GM10266 (cell line): Measurements from ENCODE around the gene SMG5.

Experiments used
- DNase-seq: peaks from one replicate; pipeline ENCODE4 v3.0.0; 2012; ENCODE audit errors: extremely low spot score
- TF ChIP-seq, protein P1 (sequence below): IDR thresholded peaks from 2 replicates; pipeline ENCODE4 v1.5.1; 2012; ENCODE audit warnings: mild to moderate bottlenecking, low read depth; ENCODE audit not compliant: control insufficient read depth, insufficient read depth; ENCODE audit errors: missing control alignments

Gene SMG5

DNA sequence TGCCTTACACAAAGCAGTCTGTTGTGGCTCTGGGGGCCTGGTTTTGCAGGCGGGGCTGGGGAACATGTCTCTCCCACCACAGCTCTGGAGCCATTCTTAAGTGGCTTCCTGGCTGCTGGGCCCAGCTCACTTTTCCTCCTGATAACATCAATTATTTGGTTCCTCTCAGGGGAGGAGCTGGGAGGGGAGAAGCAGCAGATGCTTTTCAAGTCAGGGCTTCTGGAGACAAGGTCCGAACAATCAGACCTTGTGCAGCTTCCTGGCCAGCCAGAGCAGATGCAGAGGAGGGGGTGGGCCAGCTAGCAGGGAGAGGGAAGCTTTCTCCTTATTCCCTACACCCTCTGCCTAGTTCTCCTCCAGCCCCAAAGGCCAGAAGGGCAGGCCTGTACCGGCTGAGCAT is 31.1 kb downstream of the SMG5 start:
- no peak for DNase-seq
- TF ChIP-seq, protein P1, sequence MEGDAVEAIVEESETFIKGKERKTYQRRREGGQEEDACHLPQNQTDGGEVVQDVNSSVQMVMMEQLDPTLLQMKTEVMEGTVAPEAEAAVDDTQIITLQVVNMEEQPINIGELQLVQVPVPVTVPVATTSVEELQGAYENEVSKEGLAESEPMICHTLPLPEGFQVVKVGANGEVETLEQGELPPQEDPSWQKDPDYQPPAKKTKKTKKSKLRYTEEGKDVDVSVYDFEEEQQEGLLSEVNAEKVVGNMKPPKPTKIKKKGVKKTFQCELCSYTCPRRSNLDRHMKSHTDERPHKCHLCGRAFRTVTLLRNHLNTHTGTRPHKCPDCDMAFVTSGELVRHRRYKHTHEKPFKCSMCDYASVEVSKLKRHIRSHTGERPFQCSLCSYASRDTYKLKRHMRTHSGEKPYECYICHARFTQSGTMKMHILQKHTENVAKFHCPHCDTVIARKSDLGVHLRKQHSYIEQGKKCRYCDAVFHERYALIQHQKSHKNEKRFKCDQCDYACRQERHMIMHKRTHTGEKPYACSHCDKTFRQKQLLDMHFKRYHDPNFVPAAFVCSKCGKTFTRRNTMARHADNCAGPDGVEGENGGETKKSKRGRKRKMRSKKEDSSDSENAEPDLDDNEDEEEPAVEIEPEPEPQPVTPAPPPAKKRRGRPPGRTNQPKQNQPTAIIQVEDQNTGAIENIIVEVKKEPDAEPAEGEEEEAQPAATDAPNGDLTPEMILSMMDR: no peak

DNA sequence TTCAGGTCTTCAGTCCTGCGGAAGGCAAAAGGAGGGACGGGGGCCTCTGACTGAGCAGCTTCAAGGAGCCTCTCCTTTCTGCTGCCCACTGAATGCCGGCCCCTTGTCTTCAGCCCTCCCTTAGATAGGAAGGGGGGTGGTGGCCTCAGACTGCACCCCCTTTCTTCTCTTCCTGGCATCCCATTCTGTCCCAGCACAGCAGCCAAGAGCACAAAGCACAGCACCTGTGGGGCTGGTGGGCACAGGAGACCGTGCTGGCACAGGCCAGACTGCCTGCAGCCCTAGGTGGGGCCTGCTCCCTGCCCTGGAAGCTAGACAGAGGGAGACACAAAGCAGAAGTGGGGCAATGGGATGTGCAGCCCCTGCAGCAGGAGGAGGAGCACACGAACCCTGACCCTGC is 33.0 kb downstream of the SMG5 start:
- TF ChIP-seq, protein P1: no peak
- DNase-seq: no peak

DNA sequence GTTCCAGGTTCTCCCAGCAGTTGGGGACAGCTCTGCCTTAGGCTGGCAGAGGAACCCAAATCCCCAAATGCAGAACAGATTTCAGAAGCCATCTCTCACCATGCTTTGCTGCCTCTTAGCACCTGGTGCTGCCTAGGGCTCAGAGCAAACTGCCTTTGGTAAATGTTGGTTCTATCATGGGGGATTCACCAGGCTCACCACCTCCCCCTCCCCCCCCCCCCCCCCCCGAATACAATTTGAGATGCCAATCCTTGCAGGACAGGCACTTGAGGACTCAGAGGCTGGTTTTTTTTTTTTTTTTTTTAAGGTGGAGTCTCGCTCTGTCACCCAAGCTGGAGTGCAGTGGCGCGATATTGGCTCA is 34.3 kb downstream of the SMG5 start:
- TF ChIP-seq, protein P1: no peak

DNA sequence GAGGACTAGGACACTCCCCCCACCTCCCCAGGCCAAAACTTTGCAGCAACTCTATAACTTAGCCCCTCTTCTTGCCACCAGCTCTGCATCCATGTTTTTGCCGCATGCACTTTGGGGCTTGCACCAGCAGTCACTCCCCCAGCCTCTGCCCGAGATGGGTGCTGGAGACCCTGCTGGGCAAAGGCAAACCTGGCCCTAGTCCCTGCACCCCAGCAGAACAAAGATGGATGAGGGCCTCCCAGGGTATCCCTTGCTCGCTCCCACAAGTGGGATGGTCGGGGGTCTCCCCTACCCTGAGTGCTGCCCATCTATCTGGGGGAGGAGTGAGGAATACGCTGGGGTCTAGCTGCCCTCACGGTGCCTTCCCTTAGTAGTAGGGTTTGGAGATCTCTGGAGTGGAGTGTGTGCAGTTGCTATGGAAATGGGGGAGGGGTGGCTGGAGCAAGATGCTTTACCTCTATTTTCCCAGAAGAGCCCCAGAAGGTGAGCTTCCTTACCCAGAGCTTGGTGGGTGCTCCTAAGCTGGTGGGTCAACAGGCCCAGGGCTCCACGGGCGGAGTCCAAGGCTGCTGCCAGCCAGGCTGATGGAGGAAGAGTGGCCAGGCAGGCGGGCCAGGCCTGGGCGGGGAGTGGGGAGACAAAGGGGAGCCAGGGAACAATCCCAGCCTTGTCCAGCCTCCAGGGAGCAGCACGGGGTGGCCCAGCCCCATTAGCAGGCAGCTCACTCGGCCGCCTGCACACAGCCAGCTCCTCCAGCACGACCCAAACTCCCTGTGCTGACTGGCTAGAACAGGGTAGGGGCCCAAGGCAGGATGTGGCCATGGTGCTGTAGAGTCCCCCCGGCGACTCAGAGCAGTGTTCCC is 34.9 kb downstream of the SMG5 start, which contains the start of gene PAQR6:
PAQR6 (minus strand) TSS at position 597 of the 863 bp plus-strand sequence. CDS start 1,325 bp downstream, outside the sequence.
- no peak for DNase-seq
- TF ChIP-seq, protein P1: no peak

More for the DNA sequence above, 34.3 kb downstream of the SMG5 start:
- no peak for DNase-seq

DNA sequence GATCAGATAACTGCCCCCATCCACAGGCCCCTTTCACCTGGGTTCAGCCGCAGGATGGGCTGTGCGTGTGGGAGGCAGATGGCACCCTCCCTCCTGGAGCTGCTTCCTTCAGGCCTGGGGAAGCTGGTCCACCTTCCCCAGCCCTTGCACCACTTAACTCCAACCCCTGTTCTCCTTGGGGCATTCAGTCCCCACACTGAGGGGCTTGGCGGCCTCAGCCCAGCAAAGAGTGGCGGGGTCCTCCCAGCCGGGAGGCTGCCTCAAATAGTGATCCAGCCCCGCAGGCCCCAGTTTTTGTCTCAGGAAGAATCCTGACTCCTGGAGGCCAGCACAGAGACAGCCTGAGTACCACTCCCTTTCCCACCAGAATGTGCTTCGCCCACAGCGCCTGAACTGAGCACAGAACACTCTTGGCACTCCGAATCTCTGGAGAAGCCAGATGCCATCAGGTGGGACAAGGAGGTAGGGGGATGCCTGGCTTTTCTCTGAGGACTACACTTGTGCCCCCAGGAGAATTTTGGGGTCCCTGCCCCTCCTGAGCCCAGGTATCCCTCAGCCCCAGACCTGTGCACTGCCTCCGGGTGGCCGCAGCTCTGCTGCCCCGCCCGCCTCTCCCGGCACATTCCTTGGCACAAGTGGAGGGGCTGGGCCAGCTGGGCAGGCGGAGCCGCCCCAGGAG is 35.7 kb downstream of the SMG5 start:
- no peak for DNase-seq
- TF ChIP-seq, protein P1: no peak

DNA sequence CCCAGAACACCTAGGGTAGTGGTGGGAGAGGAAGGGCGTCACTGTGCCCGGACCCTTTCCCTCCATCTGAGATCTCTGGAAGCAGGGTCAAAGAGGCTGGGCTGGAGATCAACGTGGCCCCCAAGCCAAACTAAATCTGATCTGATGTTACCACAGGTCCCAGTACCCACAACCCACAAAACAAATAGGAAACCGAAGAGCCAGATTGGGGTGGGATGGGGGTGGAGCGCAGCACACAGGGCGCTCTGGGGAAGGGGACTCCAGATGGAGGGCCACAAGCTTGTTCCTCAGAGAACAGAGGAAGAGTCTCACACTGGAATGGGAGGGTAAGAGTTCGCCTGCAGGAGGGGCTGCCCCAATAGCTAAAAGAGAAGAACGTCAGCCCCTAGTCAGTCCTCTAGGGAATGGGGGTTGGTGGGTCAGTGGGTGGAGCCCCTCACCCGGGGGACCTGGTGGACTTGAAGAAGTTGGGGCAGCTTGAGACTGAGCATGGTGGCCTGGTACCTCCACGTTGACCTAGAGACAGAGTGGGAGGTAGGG is 36.3 kb downstream of the SMG5 start:
- TF ChIP-seq, protein P1: no peak
- no peak for DNase-seq
